Liver (tissue), 3 donors: Measurements from ENCODE around the gene CYCS.

Source experiments
- CTCF ChIP-seq: fragments of 150-350 bp; IDR thresholded peaks from 2 replicates; pipeline ENCODE4 v1.5.1; 2017; ENCODE audit warnings: improper control_type of control experiment, low read depth, low read length; ENCODE audit not compliant: missing input control
- EGR1 ChIP-seq, 2 donors: IDR thresholded peaks; 2 replicates each; pipeline ENCODE4 v1.6.1; 2016 to 2018; ENCODE audit warnings: antibody characterized with exemption in 2 of 2, low read depth in 2 of 2
- FOXA2 ChIP-seq: IDR thresholded peaks from 2 replicates; pipeline ENCODE4 v1.6.1; 2016; ENCODE audit warnings: antibody characterized with exemption
- GABPA ChIP-seq, 2 donors: IDR thresholded peaks in 1 of 2; conservative IDR thresholded peaks in 1 of 2; 2 replicates each; pipeline ENCODE4 v1.6.1; 2016; ENCODE audit warnings: antibody characterized with exemption in 2 of 2, mild to moderate bottlenecking in 1 of 2, moderate library complexity in 1 of 2
- RAD21 ChIP-seq, 2 donors: IDR thresholded peaks; 2 replicates each; pipeline ENCODE4 v1.6.1; 2016; ENCODE audit warnings: antibody characterized with exemption in 2 of 2, mild to moderate bottlenecking in 2 of 2
- SP1 ChIP-seq: IDR thresholded peaks from 2 replicates; pipeline ENCODE4 v1.6.1; 2018; ENCODE audit warnings: antibody characterized with exemption, mild to moderate bottlenecking
- TAF1 ChIP-seq: conservative IDR thresholded peaks from 2 replicates; pipeline ENCODE4 v1.6.1; 2016; ENCODE audit warnings: antibody characterized with exemption, mild to moderate bottlenecking
- YY1 ChIP-seq: IDR thresholded peaks from 2 replicates; pipeline ENCODE4 v1.6.1; 2016; ENCODE audit warnings: antibody characterized with exemption, mild to moderate bottlenecking
- TF ChIP-seq, protein P1 (sequence below): IDR thresholded peaks from 2 replicates; pipeline ENCODE4 v1.6.1; 2016; ENCODE audit warnings: antibody characterized with exemption
- donor health status: healthy.
- donor health status: healthy.

GRCh38 chr7:25124465-25125136 is 459 bp downstream of the CYCS start:
- no peak for TF ChIP-seq CTCF
- no peak for TF ChIP-seq SP1
- TF ChIP-seq YY1 = no peak
- TF ChIP-seq, protein P1, sequence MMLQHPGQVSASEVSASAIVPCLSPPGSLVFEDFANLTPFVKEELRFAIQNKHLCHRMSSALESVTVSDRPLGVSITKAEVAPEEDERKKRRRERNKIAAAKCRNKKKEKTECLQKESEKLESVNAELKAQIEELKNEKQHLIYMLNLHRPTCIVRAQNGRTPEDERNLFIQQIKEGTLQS = no peak
- no peak for TF ChIP-seq TAF1
- TF ChIP-seq EGR1 (IDR thresholded peaks at IDR 0.05; ENCODE audit: low read depth in 2 of 2) = no peak
- TF ChIP-seq RAD21 (IDR thresholded peaks at IDR 0.05) = no peak
- no peak for TF ChIP-seq FOXA2
- no peak for TF ChIP-seq GABPA (IDR thresholded peaks at IDR 0.05 in 1 of 2, conservative IDR thresholded peaks at IDR 0.05 in 1 of 2)
